ENCODE data around the gene KLHDC9.

The KLHDC9 gene

DNA sequence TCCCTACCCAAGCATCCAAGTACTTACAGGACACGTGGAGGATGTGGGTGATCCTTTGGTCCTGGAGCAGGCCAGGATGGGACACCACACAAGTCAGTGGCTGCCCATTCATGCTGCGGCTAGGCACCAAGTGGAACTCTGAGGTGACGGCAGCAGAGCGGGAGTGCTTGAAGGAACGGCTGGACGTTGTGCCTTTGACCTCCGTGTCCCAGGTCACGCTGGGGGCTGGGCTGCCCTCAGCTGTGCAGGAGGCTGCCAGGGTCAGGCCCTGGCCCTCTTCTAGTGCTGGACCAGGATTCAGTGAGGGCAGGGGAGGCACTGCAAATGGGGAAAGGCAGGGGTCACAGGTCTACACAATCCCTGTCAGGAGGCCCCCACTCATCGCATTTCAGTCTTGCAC lies 20.7 kb upstream of the KLHDC9 start:
- DNase-seq (ENCODE audit: low spot score), result no peak

GRCh38 chr1:161079436-161080110 lies 18.6 kb upstream of the KLHDC9 start:
- no peak for DNase-seq (ENCODE audit: low spot score)

GRCh38 chr1:161080441-161081405 lies 17.4 kb upstream of the KLHDC9 start:
- DNase-seq (ENCODE audit: low spot score), result no peak

DNA sequence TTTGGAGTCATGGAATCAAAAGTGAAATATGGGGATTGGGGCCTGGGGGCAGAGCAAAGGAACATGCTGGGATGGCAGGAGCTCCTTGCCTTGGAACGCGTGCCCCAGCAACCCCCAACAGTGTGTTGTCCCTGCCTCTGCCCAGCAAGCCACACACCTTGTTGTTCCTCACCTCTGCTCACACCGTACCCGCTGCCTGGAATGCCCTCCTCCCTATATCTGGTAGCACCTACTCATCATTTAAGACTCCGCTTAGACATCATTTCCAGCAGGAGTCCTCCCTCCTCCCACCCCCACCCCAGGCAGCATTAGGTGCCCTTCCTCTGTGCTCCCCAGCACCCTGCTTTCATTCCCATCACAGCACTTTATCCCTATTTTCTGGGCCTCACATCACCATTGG lies 16.6 kb upstream of the KLHDC9 start:
- DNase-seq (ENCODE audit: low spot score), result no peak

GRCh38 chr1:161082483-161082882 lies 15.7 kb upstream of the KLHDC9 start:
- DNase-seq (ENCODE audit: low spot score), result no peak

DNA sequence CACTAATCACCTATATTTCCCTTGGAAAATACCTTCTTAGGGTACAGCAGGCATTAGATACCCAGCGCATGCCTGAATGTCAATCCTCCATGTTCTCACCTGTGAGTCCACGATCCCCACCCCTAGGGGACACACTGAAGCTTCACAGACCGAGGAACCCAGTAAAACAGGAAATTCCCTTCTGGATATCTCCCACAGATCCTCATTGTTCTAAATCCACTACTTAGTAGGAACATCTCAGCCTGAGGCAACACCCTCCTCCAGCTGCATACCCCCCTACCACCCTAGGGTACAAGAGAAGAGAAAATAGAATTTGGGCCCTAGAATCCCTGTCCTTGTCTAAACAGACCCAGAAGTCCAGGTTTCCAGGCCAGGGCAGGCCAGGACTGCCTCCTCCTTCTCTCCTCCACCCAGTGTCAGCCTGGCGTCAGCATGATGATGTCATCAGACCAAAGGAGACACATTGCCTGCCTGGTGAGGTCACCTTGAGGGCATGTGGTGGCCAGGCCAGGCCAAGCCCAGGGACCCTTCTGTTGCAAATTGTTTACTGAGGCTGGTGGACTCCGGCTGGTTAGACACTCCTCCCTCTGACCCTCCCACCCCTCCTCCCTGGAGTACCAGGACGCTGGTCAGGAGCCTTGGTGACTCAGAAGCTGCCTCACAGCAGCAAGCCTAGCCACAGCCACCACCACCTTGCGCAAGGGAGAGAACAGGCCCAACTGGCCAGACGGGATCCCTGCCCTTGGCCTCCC lies 15.0 kb upstream of the KLHDC9 start:
- DNase-seq (ENCODE audit: low spot score), result no peak

- no peak for DNase-seq (ENCODE audit: low spot score)
These were observed 14.2 kb upstream of the KLHDC9 start for GRCh38 chr1:161083748-161084596.

DNA sequence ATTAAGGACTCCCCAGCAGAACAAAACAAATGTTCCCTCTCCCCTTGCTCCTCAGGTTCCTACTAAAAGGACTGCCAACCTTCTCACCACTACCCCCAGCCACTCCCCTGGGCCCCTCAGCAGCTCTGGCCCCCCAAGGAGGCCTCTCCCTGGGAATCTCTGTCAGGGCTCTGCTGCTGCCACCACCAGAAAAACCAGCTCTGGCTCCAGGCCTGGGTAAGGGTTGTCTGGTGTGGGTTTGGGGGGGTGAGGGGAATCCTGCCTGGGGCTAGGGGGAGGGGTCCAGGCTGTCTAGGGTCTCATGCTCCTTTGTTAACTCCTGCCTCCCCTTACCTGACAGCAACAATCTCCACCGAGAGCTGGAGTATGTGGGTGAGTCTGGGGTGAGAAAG lies 13.6 kb upstream of the KLHDC9 start:
- DNase-seq (ENCODE audit: low spot score), result no peak

DNA sequence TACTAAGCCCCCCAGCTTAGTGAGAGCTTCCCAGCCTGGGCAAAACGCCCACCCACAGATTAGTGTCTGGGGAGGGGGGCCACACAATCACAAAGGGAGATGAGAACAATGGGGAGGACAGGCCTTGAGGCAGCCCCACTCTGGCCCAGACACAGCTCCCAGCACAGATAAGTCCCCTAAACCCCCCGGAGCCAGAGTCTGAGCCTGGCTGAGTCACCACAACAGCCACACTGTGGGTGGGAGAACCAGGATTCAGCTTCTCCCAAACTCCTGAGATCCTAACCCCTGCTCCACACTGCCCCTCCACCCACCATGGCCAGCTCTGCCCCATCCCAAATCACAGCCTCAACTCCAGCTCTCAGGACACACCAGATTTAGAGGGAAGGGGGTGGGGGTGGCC lies 13.0 kb upstream of the KLHDC9 start:
- no peak for DNase-seq (ENCODE audit: low spot score)

DNA sequence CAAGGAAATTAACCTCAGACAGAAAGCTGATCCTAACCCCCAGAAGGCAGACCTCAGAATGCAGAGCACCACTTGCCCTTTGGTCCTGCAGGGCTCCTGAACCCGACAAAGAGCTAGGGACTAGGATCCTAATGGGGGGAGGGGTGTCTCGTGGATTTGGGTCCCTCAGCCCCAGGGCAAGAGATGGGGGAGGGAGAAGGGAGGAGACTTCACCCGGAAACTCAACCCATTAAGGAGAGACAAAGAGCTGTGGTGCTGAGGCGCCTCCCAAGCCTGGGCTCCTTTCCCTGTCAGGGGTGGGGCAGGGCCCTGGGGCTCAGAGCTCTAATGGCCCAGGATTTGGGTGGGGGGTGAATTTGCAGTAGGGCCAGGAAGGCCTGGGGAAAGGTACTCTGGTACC lies 11.7 kb upstream of the KLHDC9 start:
- DNase-seq (ENCODE audit: low spot score), result no peak

GRCh38 chr1:161088587-161089110 lies 9.5 kb upstream of the KLHDC9 start:
- no peak for DNase-seq (ENCODE audit: low spot score)

GRCh38 chr1:161089251-161089924 lies 8.8 kb upstream of the KLHDC9 start, which contains the start of gene NECTIN4:
Gene NECTIN4, minus strand, starts transcription at chr1:161089558. Its CDS starts 262 bp downstream, at chr1:161089296.
- DNase-seq (ENCODE audit: low spot score), result no peak

DNA sequence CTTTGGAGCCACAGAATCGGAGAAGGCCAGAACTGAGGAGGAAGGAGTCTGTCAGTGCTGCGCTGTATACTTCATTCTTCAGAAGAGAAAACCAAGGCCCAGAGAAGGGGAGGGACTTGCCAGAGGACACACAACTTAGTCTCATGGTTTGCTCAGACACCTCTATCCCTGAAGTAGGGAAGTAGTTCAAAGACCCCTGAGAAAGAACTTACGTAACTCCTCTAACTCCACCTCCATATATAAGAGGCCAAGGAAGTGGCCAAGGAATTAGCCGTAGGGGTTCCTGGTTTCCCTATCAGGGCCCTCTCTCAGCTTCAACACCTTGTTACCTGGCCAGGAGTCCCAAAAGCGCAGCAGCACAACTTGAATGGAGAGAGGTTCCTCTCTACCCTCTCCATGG lies 8.2 kb upstream of the KLHDC9 start:
- no peak for DNase-seq (ENCODE audit: low spot score)

- DNase-seq (ENCODE audit: low spot score), result no peak
These were observed 7.5 kb upstream of the KLHDC9 start for GRCh38 chr1:161090617-161091016.

DNA sequence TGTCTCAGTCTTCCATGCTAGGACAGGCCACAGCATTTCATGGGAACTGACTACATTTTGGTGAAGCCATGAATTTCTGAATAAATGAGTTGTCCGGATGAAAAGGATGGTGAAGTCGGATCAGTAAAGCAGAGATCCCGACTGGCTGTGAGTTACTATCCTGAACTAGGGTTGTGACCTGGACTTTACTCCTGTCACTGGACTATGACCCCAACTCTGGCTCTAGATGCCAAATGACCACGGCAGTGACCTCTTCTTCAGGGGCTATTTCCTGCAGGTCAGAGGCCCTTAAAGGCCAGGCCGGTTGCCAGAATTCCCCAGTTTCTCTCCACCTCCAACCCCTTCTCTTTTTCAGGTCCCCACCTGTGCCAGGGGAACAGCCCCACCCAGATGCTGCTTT lies 7.1 kb upstream of the KLHDC9 start:
- no peak for DNase-seq (ENCODE audit: low spot score)

- no peak for DNase-seq (ENCODE audit: low spot score)
These were observed 6.2 kb upstream of the KLHDC9 start for GRCh38 chr1:161091796-161092507.

- DNase-seq (ENCODE audit: low spot score), result no peak
These were observed 5.5 kb upstream of the KLHDC9 start for GRCh38 chr1:161092621-161093028.

GRCh38 chr1:161094481-161094880 lies 3.7 kb upstream of the KLHDC9 start:
- DNase-seq (ENCODE audit: low spot score), result no peak

- DNase-seq (ENCODE audit: low spot score), result no peak
These were observed 2.9 kb upstream of the KLHDC9 start for GRCh38 chr1:161095230-161095629.

GRCh38 chr1:161096015-161096414 lies 2.1 kb upstream of the KLHDC9 start:
- DNase-seq (ENCODE audit: low spot score), result no peak

All from hematopoietic multipotent progenitor cell treated with erythropoietin and hydrocortisone succinate and interleukin-3 and kit ligand, for 15 days (in vitro differentiated cells).